Measurements from ENCODE around the gene PID1. TPM values are rescaled to one million over a fixed set of nuclear protein-coding genes. Genes with fewer than 3 reads are reported as not detected.

PID1 gene
- total RNA-seq, 1 donor from 2014 or later: not detected

DNA sequence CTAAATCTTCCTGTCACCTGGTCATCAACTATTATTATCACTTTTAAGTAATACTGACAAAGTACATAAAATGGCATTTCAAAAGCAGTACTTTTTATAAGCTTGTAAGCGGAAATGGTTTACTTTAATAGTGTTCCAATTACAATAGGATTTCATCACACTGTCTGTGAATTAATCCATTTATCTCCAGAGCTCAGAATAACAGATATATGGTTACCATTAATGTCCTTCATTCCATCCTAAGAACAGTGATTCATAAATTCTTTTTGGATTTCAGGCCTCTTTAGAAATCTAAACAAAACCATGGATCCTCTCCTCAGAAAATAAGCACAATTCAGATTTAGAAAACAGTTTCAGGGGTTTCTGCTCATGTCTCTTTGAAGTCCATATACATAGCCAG lies 68.4 kb downstream of the PID1 start:
- Mint-ChIP-seq H3K27me3 (no peaks in the 10 kb centered on the region), H3K36me3 (ENCODE audit: low read depth) (no peaks in the 10 kb centered on the region), H3K9me3 (no peaks in the 10 kb centered on the region), H3K27ac (no peak overlapping the region), H3K4me3 (no peak overlapping the region), H3K4me1 (no peaks in the 10 kb centered on the region)
- POLR2A ChIA-PET: no interaction called here
- TF ChIP-seq CTCF (IDR thresholded peaks at IDR 0.05): no peak
- CTCF ChIA-PET: no interaction called here
- no peak for ATAC-seq (ENCODE audit: low read depth)
- DNase-seq: no peak
- intact Hi-C loops (cut with micrococcal nuclease): no loop called here

- H3K27ac Mint-ChIP-seq: no peak overlapping the region
- H3K27me3 Mint-ChIP-seq: no peaks in the 10 kb centered on the region
- DNase-seq (no peak), ATAC-seq (ENCODE audit: low read depth) (no peak)
- intact Hi-C loops (cut with micrococcal nuclease): no loop called here
- H3K4me3 Mint-ChIP-seq: no peak overlapping the region
- H3K4me1 Mint-ChIP-seq: no peaks in the 10 kb centered on the region
- POLR2A ChIA-PET: no interaction called here
- CTCF ChIA-PET: no interaction called here
- H3K36me3 Mint-ChIP-seq (ENCODE audit: low read depth): no peaks in the 10 kb centered on the region
- H3K9me3 Mint-ChIP-seq: no peaks in the 10 kb centered on the region
- no peak for TF ChIP-seq CTCF (IDR thresholded peaks at IDR 0.05)
Observed at GRCh38 chr2:229201521-229201920, 69.6 kb downstream of the PID1 start.

GRCh38 chr2:229199267-229199666 lies 71.8 kb downstream of the PID1 start:
- ChIA-PET CTCF (no interaction called here), POLR2A (no interaction called here)
- no peaks in the 10 kb centered on the region for H3K4me1 Mint-ChIP-seq
- intact Hi-C loops (cut with micrococcal nuclease): no loop called here
- H3K36me3 Mint-ChIP-seq (ENCODE audit: low read depth): no peaks in the 10 kb centered on the region
- ATAC-seq (ENCODE audit: low read depth) (no peak), DNase-seq (no peak)
- TF ChIP-seq CTCF (IDR thresholded peaks at IDR 0.05): no peak
- H3K9me3 Mint-ChIP-seq: no peaks in the 10 kb centered on the region
- no peak overlapping the region for H3K4me3 Mint-ChIP-seq
- H3K27me3 Mint-ChIP-seq: no peaks in the 10 kb centered on the region
- H3K27ac Mint-ChIP-seq: no peak overlapping the region

DNA sequence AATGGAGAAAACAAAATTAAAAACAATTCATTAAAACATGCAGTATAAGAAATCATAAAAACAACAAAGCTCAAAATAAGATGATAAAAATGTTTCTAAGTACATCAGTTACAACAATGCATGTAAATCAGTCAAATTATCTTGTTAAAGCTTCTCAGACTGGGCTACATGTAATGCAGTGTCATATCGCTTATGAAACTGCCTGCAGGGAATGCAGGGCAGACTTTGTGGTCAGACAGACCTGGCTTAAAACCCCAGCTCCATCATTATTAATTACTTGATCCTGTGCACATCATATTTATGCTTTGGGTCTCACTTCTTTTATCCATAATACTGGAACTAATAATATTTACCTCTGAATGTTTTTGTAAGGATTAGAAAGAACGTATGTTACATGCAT lies 74.6 kb downstream of the PID1 start:
- ATAC-seq (ENCODE audit: low read depth) (no peak), DNase-seq (no peak)
- H3K4me3 Mint-ChIP-seq: no peak overlapping the region
- no peaks in the 10 kb centered on the region for H3K36me3 Mint-ChIP-seq (ENCODE audit: low read depth)
- no peaks in the 10 kb centered on the region for H3K4me1 Mint-ChIP-seq
- no peak overlapping the region for H3K27ac Mint-ChIP-seq
- intact Hi-C loops (cut with micrococcal nuclease): no loop called here
- no peak for TF ChIP-seq CTCF (IDR thresholded peaks at IDR 0.05)
- H3K27me3 Mint-ChIP-seq: no peaks in the 10 kb centered on the region
- ChIA-PET POLR2A (no interaction called here), CTCF (no interaction called here)
- H3K9me3 Mint-ChIP-seq: no peaks in the 10 kb centered on the region

GRCh38 chr2:229195346-229195947 lies 75.6 kb downstream of the PID1 start:
- CTCF ChIA-PET: no interaction called here
- intact Hi-C loops (cut with micrococcal nuclease): no loop called here

More at GRCh38 chr2:229195346-229195947, 75.6 kb downstream of the PID1 start:
- Mint-ChIP-seq H3K27ac (no peak overlapping the region), H3K9me3 (no peaks in the 10 kb centered on the region), H3K36me3 (ENCODE audit: low read depth) (no peaks in the 10 kb centered on the region), H3K4me3 (no peak overlapping the region), H3K4me1 (no peaks in the 10 kb centered on the region), H3K27me3 (no peaks in the 10 kb centered on the region)
- DNase-seq: no peak
- POLR2A ChIA-PET: no interaction called here
- no peak for TF ChIP-seq CTCF (IDR thresholded peaks at IDR 0.05)
- ATAC-seq (ENCODE audit: low read depth): no peak

Data from activated B cell treated with CpG ODN at 0.5 μM for 24 hours (primary cell).